HG02623 (cell line): Measurements from ENCODE around the gene TMEM243.
"Not testable (repeated sequence)": the region's sequence is repeated elsewhere in the genome, so short reads cannot be mapped to it uniquely, and the experiment has no call there.

Source experiments
- ATAC-seq: cut with Tn5 transposase; IDR thresholded peaks from one replicate; pipeline ENCODE4 v1.9.1; 2021; ENCODE audit warnings: moderate library complexity; ENCODE audit not compliant: unreplicated experiment

TMEM243 gene, protein sequence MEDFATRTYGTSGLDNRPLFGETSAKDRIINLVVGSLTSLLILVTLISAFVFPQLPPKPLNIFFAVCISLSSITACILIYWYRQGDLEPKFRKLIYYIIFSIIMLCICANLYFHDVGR

DNA sequence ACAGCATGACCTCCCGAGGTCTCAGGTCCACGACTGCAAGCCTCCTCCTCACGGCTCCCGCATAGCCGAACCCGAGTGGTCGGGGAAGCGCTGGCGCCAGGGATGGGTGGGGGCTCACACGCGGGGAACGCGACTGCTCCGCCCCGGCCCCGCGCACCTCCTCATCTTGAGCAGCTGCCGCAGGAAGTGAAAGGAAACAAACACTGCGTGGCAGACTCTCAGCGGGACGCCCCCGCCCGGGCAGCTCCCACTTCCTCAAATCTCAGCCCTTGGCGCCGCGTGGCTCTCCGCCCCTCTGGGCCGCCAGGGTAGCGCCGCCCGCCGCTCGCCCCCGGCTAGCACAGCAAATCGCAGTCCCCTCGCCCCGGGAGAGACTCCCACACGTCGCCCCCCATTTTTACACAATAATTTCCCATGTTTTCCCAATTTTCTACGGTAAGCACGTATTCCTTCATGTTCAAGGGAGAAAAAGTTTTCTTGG, at the start of gene TMEM243:
Gene TMEM243 (minus strand): TSS at position 188 of the 481 bp plus-strand sequence. CDS start 229 bp downstream, outside the sequence.
- peak; percentile 37 for ATAC-seq

DNA sequence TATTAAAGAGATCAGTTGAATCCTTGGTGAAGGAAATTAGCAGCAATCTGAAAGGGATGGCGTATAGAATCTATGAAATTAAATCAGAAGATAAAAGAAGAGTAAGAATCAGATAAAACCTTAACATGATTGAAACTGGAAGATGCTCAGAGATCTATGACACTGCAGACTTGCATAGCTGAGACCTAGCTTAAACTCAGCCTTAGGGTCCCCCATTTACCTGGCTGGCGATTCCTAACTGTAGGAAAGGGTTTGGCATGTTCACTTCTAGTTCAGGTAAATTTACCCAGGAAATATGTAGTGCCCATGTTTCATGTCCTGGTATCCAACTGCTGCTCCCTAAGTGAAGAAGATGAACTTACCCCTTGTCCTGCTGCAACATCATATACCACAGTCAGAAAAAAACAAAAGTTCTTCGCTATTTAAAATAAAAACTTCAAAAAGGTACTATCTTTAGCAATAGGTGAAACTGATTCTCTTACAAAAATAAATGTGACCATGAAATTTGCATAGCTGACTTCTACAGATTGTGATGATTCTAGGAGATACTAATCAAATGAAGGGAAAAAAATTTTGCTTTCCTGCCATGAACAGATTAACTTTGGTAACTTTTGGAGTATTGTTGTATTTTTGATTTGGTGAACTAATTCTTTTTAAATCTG, 47.8 kb upstream of the TMEM243 start:
- peak; percentile 75 for ATAC-seq

DNA sequence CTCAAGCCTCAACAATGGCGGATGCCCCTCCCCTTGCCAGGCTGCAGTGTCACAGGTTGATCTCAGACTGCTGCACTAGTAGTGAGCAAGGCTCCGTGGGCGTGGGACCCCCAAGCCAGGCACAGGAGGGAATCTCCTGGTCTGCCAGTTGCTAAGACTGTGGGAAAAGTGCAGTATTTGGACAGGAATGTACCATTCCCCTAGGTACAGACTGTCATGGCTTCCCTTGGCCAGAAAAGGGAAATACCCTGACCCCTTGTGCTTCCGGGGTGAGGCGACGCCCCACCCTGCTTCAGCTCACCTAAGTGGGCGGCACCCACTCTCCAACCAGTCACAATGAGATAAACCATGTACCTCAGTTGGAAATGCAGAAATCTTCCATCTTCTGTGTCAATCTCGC, 44.0 kb upstream of the TMEM243 start:
- ATAC-seq = no peak

DNA sequence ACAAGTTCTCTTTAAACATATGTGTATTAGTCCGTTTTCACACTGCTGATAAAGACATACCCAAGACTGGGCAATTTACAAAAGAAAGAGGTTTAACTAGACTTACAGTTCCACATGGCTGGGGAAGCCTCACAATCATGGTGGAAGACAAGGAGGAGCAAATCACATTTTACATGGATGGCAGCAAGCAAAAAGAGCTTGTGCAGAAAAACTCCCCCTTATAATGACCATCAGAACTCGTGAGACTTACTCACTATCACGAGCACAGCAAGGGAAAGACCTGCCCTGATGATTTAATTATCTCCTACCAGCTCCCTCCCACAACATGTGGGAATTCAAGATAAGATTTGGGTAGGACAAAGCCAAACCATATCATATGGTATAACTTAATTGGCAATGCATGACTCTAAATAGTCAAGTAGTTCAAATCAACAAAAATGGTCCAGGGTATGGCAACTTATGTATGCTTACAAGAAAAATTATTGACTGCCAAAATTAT, 34.1 kb upstream of the TMEM243 start:
- no peak for ATAC-seq

DNA sequence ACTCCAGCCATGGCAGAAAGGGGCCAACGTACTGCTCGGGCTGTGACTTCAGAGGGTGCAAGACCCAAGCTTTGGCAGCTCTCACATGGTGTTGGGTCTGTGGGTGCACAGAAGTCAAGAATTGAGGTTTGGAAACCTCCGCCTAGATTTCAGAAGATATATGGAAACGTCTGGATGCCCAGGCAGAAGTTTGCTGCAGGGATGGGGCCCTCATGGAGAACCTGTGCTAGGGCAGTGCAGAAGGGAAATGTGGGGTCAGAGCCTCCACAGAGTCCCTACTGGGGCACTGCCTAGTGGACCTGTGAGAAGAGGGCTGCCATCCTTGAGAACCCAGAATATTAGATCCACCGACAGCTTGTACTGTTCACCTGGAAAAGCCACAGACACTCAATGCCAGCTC, 26.1 kb upstream of the TMEM243 start:
- not testable (repeated sequence) for ATAC-seq

DNA sequence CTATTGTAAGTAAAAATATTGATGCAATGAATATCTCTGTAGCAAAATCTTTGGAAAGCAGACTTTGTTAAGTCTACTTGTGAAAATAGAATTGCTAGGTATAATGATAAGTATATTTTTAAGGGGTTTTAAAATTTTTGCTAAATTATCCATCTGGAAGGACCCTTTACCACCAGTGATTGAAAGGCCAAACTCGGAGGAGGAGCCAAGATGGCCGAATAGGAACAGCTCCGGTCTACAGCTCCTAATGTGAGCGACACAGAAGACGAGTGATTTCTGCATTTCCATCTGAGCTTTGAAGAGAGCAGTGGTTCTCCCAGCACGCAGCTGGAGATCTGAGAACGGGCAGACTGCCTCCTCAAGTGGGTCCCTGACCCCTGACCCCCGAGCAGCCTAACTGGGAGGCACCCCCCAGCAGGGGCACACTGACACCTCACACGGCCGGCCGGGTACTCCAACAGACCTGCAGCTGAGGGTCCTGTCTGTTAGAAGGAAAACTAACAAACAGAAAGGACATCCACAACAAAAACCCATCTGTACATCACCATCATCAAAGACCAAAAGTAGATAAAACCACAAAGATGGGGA, 19.0 kb upstream of the TMEM243 start:
- ATAC-seq = not testable (repeated sequence)

DNA sequence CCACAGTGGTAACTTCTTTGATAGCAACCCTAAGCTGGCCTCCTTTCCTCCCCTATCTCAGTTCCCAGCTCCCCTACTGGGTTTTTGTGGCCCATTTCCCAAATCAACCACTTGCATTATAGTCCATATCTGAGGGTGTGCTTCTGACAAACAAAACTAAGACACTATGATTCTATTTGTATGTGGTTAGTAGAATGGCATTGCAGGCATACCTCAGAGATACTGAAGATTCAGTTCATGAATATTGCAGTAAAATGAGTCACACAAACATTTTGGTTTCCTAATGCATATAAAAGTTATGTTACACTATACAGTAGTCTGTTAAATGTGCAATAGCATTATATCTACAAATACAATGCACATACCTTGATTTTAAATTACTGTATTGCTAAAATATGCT, 15.4 kb upstream of the TMEM243 start:
- ATAC-seq = no peak

DNA sequence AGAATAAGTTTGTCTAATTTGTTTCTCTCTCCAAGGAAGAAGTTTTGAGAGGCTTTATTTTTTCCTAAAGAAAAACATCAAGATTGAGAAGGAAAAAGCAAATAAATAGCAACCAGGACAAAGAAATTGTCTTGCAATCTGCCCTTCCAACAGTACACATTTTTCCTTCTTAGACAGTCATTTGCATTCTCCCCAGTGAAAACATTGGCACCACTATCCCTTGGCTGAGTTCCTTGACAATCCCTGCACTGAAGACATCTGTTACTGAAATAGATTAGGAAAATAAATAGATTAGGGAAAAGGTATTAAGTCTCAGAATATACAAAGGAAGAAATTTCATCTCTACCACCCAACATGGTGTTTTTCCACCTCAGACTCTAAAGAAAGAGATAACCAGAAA, 12.2 kb upstream of the TMEM243 start:
- no peak for ATAC-seq

DNA sequence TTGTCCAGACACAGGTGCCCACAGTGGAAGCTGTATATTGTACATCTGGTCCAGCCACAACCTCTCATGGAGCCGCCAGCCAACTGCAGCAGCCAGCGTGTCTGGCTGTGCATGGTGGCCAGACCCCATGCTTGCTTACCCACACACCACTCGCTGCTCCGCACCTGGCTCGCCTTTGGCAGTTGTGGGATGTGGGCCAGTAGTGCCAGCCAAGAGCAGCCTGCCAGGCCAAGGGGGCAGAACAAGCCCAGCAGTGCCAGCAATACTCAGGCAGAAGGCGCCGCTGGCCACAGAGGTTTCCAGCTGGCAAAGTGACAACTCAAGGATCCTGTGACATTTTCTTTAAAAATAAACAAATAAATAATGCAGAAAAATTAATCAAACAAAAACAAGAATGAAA, 11.7 kb upstream of the TMEM243 start:
- ATAC-seq = no peak

DNA sequence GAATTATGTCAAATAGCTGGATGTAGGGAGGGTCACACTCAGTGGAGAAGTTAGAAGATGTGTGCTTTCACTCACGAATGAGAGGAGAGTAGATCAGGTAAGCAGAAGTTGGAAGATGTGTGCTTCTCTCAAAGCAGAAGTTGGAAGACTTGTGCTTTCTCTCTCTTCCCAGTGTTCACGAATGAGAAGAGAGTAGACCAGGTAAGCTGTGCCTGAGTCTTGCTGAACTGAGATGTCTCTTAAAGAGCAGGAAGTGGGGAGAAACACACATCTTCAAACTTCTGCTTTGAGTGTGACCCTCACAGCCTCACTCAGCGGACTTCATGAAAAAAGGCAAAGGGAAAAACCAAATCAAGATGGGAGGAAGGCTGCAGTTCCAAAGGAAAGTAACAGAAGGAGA, 7.0 kb upstream of the TMEM243 start:
- ATAC-seq = peak; percentile 60

DNA sequence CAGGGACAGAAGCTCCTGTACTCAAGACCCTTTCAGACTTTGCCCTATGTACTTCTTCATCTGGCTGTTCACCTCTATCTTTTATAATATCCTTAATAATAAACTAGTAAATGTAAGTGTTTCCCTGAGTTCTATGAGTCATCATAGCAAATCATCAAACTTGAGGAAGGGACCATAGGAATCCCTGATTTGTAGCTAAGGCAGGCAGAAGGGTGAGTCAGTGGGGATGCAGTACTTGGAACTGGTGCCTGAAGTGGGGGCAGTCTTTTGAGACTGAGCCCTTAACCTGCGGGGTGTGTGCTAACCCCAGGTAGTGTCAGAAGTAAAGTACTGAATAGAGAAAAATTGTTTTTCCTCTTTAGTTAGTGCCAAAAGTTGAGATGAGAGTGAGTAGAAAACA, 6.2 kb upstream of the TMEM243 start:
- ATAC-seq = no peak

DNA sequence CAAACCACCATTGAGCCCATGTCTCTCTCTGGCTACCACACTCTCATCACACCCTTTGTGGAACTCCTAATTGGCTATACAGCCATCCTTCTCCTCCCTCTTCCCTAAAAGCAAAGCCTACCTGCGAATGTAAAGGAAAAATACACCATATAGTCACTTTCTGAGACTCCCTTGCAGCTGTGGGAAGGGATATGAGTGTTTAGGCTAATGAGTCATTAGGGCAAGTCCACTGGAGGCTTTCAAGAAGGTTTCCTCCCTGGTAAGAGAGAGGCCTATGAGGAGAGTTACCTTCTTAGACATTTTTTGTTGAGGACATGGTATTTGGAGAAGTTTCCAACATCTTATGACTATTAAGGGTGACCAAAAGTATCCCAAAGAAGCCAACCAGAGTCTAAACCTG, 4.1 kb upstream of the TMEM243 start:
- no peak for ATAC-seq

DNA sequence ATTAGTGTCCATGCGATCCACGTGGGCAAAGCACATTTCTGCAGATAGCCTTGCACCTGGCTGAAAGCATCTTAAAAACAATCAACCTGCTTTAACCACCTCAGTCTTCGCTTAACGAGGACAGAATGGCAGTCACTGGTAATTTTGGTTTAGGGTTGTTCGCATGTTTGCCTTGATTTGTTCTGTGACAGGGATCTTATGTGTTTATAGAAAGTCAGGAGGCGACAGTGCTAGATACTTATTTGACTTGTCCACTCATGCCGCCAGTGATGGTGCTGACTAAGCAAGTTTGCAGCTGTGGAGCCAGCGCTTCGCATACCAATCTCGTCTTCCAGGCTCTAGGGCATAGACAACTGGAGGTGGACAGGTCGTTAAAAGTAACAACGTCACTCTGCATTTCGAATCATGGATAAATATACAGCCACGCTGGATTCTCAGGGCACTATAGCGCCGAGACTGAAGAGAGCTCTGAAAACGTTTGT, 1.2 kb upstream of the TMEM243 start:
- no peak for ATAC-seq

DNA sequence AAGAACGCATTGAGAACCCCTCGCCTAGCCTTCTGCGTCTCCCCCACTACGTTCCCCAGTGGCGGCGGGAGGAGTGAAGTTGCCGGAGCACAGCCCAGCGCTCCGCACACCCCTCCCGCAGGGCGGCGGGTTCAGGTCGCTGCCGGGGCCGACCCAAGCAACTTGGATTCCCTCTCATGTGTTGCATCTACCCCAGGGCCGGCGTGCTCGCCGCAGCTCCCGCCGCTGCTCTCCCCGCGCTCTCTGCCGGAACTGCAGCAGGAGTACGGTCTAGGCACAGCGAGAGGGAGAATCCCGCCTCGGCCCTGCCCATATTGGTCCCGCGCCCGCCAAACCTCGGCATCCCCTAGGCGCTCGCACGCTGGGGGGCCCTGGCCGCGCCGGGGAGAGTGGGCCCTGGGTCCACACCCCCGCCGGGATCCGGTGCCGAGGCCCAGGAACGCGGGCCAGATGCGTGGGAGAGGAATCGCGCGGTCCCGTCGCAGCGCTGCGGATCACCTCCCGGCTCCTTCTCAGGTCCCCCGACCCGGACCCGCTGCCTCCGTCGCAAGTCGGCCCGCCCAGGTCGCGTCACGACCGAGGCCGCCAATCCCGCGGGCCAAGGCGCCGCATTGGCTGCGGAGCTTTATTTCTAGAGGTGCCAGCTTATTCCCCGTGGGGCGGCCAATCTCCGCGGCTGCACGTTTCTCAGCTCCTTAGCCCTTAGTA, 648 bp upstream of the TMEM243 start:
- peak; percentile 28 for ATAC-seq

DNA sequence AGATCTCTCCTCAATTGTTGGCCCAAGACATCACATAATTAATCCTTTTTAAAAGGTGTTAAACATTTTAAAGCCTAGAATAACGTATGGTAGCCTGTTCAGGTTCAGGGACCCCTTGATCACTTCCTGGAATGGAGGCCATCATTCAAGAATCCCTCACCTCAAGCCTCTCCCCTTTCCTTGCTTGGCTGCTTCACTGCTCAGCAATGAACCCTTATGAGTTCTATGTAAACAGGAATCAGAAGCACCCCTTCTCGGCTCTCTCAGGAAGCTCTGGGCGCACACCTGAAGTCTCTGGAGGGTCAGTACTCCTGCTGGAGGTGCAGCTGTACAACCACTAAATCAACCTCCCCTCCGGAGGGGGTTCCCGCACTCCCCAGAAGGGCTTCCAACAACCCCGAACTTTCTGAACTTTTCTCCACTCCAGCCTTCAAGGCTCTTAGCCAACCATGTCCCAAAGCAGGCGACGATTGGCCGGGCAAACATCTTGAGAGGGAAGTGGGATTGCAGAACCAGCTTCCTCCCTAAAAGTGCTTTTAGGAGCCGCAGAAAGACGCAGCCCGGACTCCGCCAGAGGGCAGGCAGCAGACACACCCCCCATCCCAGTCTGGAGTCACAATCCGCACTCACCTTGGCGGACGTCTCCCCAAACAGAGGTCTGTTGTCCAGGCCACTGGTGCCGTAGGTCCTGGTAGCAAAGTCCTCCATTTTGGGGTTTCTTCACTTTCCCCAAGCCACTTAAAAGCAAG, 562 bp downstream of the TMEM243 start:
- ATAC-seq = no peak

DNA sequence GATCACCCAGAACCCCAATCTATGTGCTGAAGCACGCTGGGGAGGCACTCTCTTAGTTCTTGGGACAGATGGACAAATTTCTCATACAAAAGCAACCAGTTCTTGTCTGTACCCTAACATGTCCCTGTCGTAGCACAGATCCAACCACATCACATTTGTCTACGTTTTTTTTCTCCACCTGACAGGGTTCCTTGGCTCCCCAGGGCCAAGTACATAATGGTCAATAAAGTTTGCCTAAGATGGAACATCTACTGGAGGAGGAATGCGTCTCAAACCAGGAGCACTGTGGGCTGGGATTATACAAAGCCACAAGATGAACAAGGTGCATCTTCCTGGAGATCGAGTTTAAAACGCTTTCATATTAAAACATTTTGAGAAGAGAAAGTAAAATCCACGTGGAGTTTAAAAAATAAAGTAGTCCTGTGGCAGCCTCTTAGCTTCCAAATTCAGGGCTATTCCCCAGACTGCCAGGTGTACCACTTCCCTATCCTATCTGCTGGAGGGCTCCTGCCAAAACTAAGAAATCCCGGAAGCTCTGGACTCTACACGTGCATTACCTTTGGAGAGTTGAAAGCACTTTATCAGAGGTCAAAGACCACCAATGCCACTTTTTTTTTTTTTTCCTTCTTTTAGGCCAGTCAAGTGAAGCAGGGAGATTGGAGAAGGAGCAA, 1.4 kb downstream of the TMEM243 start:
- ATAC-seq = no peak

DNA sequence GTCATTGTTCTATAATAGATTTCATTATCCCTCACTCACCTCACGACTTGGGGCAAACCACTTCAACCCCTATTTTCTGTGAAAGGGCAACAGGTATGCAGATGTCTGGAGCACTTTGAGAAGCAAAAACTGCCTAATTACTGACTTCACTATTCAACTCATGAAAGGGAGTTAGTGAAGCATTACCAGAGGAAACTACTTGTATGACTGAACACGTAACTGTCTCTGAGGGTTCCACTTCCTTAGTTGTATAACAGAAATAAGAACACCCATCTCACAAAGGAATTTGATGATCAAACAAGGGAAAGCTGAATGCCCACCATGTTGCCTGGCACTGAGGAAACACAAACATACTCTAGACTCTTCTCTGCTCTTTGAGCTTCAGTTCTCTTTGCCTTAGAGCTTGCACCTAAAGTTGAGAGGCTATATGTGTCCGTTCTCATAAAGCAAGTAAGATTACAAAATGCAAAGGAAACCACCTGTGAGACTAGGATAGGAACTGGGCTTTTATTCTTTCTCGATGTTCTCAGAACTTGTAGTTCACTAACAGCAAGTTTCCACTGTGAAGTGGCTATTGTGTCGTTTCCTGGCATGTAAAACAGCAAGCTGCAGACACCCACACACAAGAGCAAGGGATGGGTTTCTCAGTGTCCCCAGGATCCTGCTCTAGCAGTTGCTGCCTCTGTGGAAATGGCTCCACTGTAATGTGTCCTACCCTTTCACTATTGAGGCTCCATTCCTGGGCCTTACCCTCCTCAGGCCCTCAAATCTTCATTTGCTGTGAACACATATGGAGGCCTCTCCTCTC, 2.6 kb downstream of the TMEM243 start:
- ATAC-seq = peak; percentile 46

DNA sequence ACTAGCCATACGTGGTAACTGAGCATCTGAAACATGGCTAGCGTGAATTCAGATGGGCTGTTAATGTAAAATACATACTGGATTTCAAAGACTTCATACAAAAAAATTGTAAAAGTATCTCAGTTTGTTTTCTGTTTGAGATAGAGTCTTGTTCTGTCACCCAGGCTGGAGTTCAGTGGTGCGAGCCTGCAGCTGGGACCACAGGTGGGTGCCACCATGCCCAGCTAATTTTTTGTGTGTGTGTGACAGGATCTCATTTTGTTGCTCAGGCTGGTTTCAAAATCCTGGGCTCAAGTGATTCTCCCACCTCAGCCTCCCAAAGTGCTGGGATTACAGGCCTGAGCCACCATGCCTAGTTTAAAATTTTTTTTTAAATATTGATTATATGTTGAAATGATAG, 4.5 kb downstream of the TMEM243 start:
- no peak for ATAC-seq

DNA sequence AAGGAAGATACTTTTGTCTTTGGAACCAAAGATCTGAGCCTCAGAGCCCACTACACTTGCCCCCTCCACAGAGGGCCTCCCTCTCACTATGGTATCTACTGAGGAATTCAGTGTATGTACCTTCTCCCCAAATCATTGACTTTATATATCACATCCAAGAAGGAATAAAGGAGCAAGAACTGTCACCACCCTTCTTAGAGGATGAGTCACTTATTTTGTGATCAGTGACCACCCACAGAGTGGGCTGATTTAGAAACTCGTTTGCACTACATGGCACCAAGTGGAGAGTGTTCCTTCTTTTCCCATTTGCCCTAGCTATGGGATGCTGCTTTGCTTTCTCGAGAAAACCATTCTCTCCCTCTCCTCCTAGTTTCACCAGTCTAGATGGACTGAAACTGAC, 5.7 kb downstream of the TMEM243 start:
- no peak for ATAC-seq
